H1 (cell line): ENCODE results near the gene MYO1D. TPM values are rescaled to one million over a fixed set of nuclear protein-coding genes. Genes with fewer than 3 reads are reported as not detected.
A peak's percentile ranks its signal among the peaks of the same experiment; 100 is the strongest.

ENCODE experiments used
- EGR1 ChIP-seq: IDR thresholded peaks from 2 replicates; pipeline ENCODE4 v1.6.1; 2011; ENCODE audit warnings: low read depth, low read length, borderline replicate concordance
- FOSL1 ChIP-seq: IDR thresholded peaks from 2 replicates; pipeline ENCODE4 v1.6.1; 2011; ENCODE audit warnings: mild to moderate bottlenecking, low read depth, low read length, moderate library complexity; ENCODE audit not compliant: insufficient read depth
- GTF2F1 ChIP-seq: IDR thresholded peaks from 2 replicates; pipeline ENCODE4 v1.6.1; 2012; ENCODE audit warnings: low read depth, low read length, improper control_type of control experiment, borderline replicate concordance
- HDAC2 ChIP-seq, 2 experiments: fragments of 300-600 bp in 1 of 2; sonication (generic) in 1 of 2; IDR thresholded peaks; 2 replicates each; pipeline ENCODE4 v1.6.1; 2011 to 2012; ENCODE audit warnings: low read depth in 2 of 2, low read length in 2 of 2, mild to moderate bottlenecking in 2 of 2, moderate library complexity in 2 of 2, borderline replicate concordance in 1 of 2, inconsistent platforms in 1 of 2
- RAD21 ChIP-seq, 2 experiments: IDR thresholded peaks in 1 of 2; conservative IDR thresholded peaks in 1 of 2; 2 replicates each; pipeline ENCODE4 v1.6.1; 2011; ENCODE audit warnings: low read depth in 2 of 2, low read length in 2 of 2, improper control_type of control experiment in 1 of 2, inconsistent platforms in 1 of 2, mild to moderate bottlenecking in 1 of 2, moderate library complexity in 1 of 2
- RFX5 ChIP-seq: IDR thresholded peaks from 2 replicates; pipeline ENCODE4 v1.6.1; 2011; ENCODE audit warnings: low read depth, low read length, improper control_type of control experiment, borderline replicate concordance
- SAP30 ChIP-seq: fragments of 300-600 bp; sonication (generic); IDR thresholded peaks from 2 replicates; pipeline ENCODE4 v1.7.1; 2012; ENCODE audit warnings: low read length, moderate library complexity, mild to moderate bottlenecking, inconsistent platforms; ENCODE audit not compliant: insufficient read depth, insufficient replicate concordance
- SIN3A ChIP-seq, 2 experiments: IDR thresholded peaks in 1 of 2; conservative IDR thresholded peaks in 1 of 2; 2 replicates each; pipeline ENCODE4 v1.6.1; 2011 to 2012; ENCODE audit warnings: low read length in 2 of 2, improper control_type of control experiment in 1 of 2, low read depth in 1 of 2, mild to moderate bottlenecking in 1 of 2
- SIRT6 ChIP-seq: IDR thresholded peaks from one replicate; pipeline ENCODE4 v1.7.1; 2012; ENCODE audit warnings: low read length, inconsistent platforms
- SIX5 ChIP-seq: IDR thresholded peaks from 2 replicates; pipeline ENCODE4 v1.6.1; 2011; ENCODE audit warnings: mild to moderate bottlenecking, low read depth, low read length
- SP1 ChIP-seq: IDR thresholded peaks from 2 replicates; pipeline ENCODE4 v1.6.1; 2011; ENCODE audit warnings: low read depth, low read length
- TBP ChIP-seq: IDR thresholded peaks from 2 replicates; pipeline ENCODE4 v1.6.1; 2011; ENCODE audit warnings: low read depth, low read length, improper control_type of control experiment
- polyA plus RNA-seq, 7 experiments: library from polyadenylated mRNA; depleted of rRNA in 3 of 7; stranded (reverse) in 5 of 7; unstranded in 2 of 7; fragments of >200 nt in 5 of 7; fragments of 200-250 nt in 2 of 7; gene quantifications; 1 replicate in 5 of 7; 2 replicates in 1 of 7; 4 replicates in 1 of 7; pipeline versions ENCODE4 v1.2.1 to v1.2.3, GENCODE V29; 2011 to 2013; ENCODE audit warnings: missing spikeins in 2 of 7, mixed read lengths in 2 of 7
- total RNA-seq: library from RNA; stranded (reverse); fragmentation: NEBNext Ultra II Directional; extraction: Animal tissue kit (Norgen Biotek cat#: 25700); gene quantifications from 2 replicates; pipeline ENCODE4 v1.2.1, GENCODE V29; 2021

MYO1D gene
- total and polyA plus RNA-seq, 2 of the 8 experiments (the other 6 are each of a cell fraction or from before 2014, with no cell fraction given): 6.5 to 25.4 TPM

GRCh38 chr17:32588982-32589381 is 287.9 kb downstream of the MYO1D start (continued):
- TF ChIP-seq SIRT6 (no peak), SIN3A (conservative IDR thresholded peaks at IDR 0.05 in 1 of 2, IDR thresholded peaks at IDR 0.05 in 1 of 2; ENCODE audit: low read depth in 1 of 2, low read length in 2 of 2) (no peak), FOSL1 (no peak), TBP (no peak), RFX5 (no peak), RAD21 (IDR thresholded peaks at IDR 0.05 in 1 of 2, conservative IDR thresholded peaks at IDR 0.05 in 1 of 2; ENCODE audit: low read depth in 2 of 2, low read length in 2 of 2) (peak; percentile 54 to 67), GTF2F1 (no peak), HDAC2 (IDR thresholded peaks at IDR 0.05; ENCODE audit: borderline replicate concordance in 1 of 2, low read depth in 2 of 2, low read length in 2 of 2) (no peak), SIX5 (no peak), SAP30 (no peak), EGR1 (no peak), SP1 (no peak)
- TF ChIP-seq, all 59 proteins: peak for 3
